Kidney epithelial cell (primary cell): ENCODE results near the gene RAI1. TPM values are rescaled to one million over a fixed set of nuclear protein-coding genes. Genes with fewer than 3 reads are reported as not detected.

Experiments
- DNase-seq: peaks from one replicate; pipeline ENCODE4 v3.0.0-alpha.2; 2010; ENCODE audit warnings: low read depth
- H3K27me3 ChIP-seq: 2 replicates; pipeline ENCODE4 v1.6.0; 2011; ENCODE audit warnings: low read length; ENCODE audit not compliant: control insufficient read depth, insufficient read depth
- H3K36me3 ChIP-seq: 2 replicates; pipeline ENCODE4 v1.5.1; 2011; ENCODE audit warnings: low read length; ENCODE audit not compliant: control insufficient read depth, insufficient read depth
- H3K4me3 ChIP-seq: 2 replicates; pipeline ENCODE4 v1.5.1; 2011; ENCODE audit warnings: low read depth, mild to moderate bottlenecking, control low read depth, low read length
- CTCF ChIP-seq: IDR thresholded peaks from 2 replicates; pipeline ENCODE4 v1.5.1; 2011; ENCODE audit warnings: mild to moderate bottlenecking, moderate library complexity, low read length, control low read depth, inconsistent platforms; ENCODE audit not compliant: insufficient read depth, poor library complexity, severe bottlenecking
- total RNA-seq: library from RNA; depleted of rRNA; stranded (reverse); fragments of >200 nt; gene quantifications from 2 replicates; pipeline ENCODE4 v1.2.3, GENCODE V29; 2015

The RAI1 gene
- total RNA-seq, 1 donor from 2014 or later = 31.3 TPM

- Histone ChIP-seq H3K36me3 (peaks cover 3% of the 10 kb centered on the region), H3K27me3 (no peaks in the 10 kb centered on the region), H3K4me3 (no peak overlapping the region)
- TF ChIP-seq CTCF = no peak
- no peak for DNase-seq
These were observed 143.7 kb downstream of the RAI1 start for GRCh38 chr17:17824783-17825614.

GRCh38 chr17:17826342-17826713 lies 145.1 kb downstream of the RAI1 start:
- no peak for DNase-seq
- H3K36me3 ChIP-seq = no peaks in the 10 kb centered on the region
- TF ChIP-seq CTCF = no peak

GRCh38 chr17:17826942-17827785 lies 145.9 kb downstream of the RAI1 start:
- TF ChIP-seq CTCF = no peak
- no peak for DNase-seq
- H3K27me3 ChIP-seq = no peaks in the 10 kb centered on the region
- H3K4me3 ChIP-seq = no peak overlapping the region
- no peaks in the 10 kb centered on the region for H3K36me3 ChIP-seq

More at GRCh38 chr17:17826342-17826713, 145.1 kb downstream of the RAI1 start:
- H3K4me3 ChIP-seq = no peak overlapping the region
- no peaks in the 10 kb centered on the region for H3K27me3 ChIP-seq

GRCh38 chr17:17827826-17828621 lies 146.8 kb downstream of the RAI1 start:
- H3K27me3 ChIP-seq = no peaks in the 10 kb centered on the region
- TF ChIP-seq CTCF = no peak
- no peaks in the 10 kb centered on the region for H3K36me3 ChIP-seq
- no peak for DNase-seq
- no peak overlapping the region for H3K4me3 ChIP-seq

GRCh38 chr17:17830269-17830567 lies 149.0 kb downstream of the RAI1 start:
- no peaks in the 10 kb centered on the region for H3K27me3 ChIP-seq
- H3K4me3 ChIP-seq = no peak overlapping the region
- no peaks in the 10 kb centered on the region for H3K36me3 ChIP-seq
- no peak for TF ChIP-seq CTCF
- no peak for DNase-seq
